HEK293 (cell line): ENCODE measurements around the gene BTD.

Experiments used
- CTCF ChIP-seq: fragments of 450-650 bp; formaldehyde crosslinking; IDR thresholded peaks from 2 replicates; pipeline ENCODE4 v1.5.1; 2016; ENCODE audit warnings: missing biosample characterization, missing genetic modification characterization
- KLF1 ChIP-seq: fragments of 450-650 bp; formaldehyde crosslinking; IDR thresholded peaks from 2 replicates; pipeline ENCODE4 v1.5.1; 2016; ENCODE audit warnings: missing biosample characterization, missing genetic modification characterization
- REST ChIP-seq: fragments of 450-650 bp; formaldehyde crosslinking; IDR thresholded peaks from 2 replicates; pipeline ENCODE4 v1.5.1; 2016; ENCODE audit warnings: missing biosample characterization, missing genetic modification characterization
- SP7 ChIP-seq: fragments of 450-650 bp; formaldehyde crosslinking; IDR thresholded peaks from 2 replicates; pipeline ENCODE4 v1.5.1; 2016; ENCODE audit warnings: missing biosample characterization, missing genetic modification characterization
- ZNF639 ChIP-seq: fragments of 450-650 bp; formaldehyde crosslinking; IDR thresholded peaks from 2 replicates; pipeline ENCODE4 v1.5.1; 2016; ENCODE audit warnings: missing biosample characterization, missing genetic modification characterization
- ZNF660 ChIP-seq: fragments of 450-650 bp; IDR thresholded peaks from 2 replicates; pipeline ENCODE4 v1.5.1; 2018; ENCODE audit warnings: missing biosample characterization, mild to moderate bottlenecking, missing genetic modification characterization
- TF ChIP-seq, protein P1 (sequence below): sonication (generic); formaldehyde crosslinking; IDR thresholded peaks from 2 replicates; pipeline ENCODE4 v1.8.1; 2022; ENCODE audit warnings: mild to moderate bottlenecking, moderate library complexity, missing genetic modification reagents

GRCh38 chr3:15629860-15630597, 28.5 kb downstream of the BTD start:
- TF ChIP-seq ZNF639 (tag by site-specific recombination) (no peak), SP7 (tag by site-specific recombination) (no peak), KLF1 (tag by site-specific recombination) (no peak), CTCF (tag by site-specific recombination) (peak; percentile 64), REST (tag by site-specific recombination) (no peak), ZNF660 (tag by site-specific recombination) (peak; percentile 82; the same call in 1 of the 2 replicates)
- TF ChIP-seq, protein P1, sequence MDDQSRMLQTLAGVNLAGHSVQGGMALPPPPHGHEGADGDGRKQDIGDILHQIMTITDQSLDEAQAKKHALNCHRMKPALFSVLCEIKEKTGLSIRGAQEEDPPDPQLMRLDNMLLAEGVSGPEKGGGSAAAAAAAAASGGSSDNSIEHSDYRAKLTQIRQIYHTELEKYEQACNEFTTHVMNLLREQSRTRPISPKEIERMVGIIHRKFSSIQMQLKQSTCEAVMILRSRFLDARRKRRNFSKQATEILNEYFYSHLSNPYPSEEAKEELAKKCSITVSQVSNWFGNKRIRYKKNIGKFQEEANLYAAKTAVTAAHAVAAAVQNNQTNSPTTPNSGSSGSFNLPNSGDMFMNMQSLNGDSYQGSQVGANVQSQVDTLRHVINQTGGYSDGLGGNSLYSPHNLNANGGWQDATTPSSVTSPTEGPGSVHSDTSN (CRISPR knock-in tag): no peak
